NCI-H226 (cell line): ENCODE measurements around the gene SEMA3E.
"Not testable (repeated sequence)": the region's sequence is repeated elsewhere in the genome, so short reads cannot be mapped to it uniquely, and the experiment has no call there.

Experiments
- DNase-seq: peaks from one replicate; pipeline ENCODE4 v3.0.0-alpha.2; 2015

The SEMA3E gene

GRCh38 chr7:83447681-83448080, 201.3 kb downstream of the SEMA3E start:
- no peak for DNase-seq

- DNase-seq: no peak
Measured at GRCh38 chr7:83446102-83446669, 202.8 kb downstream of the SEMA3E start.

- DNase-seq: no peak
Measured at GRCh38 chr7:83442911-83443310, 206.0 kb downstream of the SEMA3E start.

GRCh38 chr7:83439026-83439425, 209.9 kb downstream of the SEMA3E start:
- no peak for DNase-seq

GRCh38 chr7:83430289-83430688, 218.7 kb downstream of the SEMA3E start:
- DNase-seq: not testable (repeated sequence)

- DNase-seq: peak; percentile 2
Measured at GRCh38 chr7:83429493-83429892, 219.4 kb downstream of the SEMA3E start.

- peak; percentile 56 for DNase-seq
Measured at GRCh38 chr7:83427884-83428283, 221.1 kb downstream of the SEMA3E start.

GRCh38 chr7:83426325-83426724, 222.6 kb downstream of the SEMA3E start:
- DNase-seq: no peak

GRCh38 chr7:83419013-83419412, 229.9 kb downstream of the SEMA3E start:
- no peak for DNase-seq

GRCh38 chr7:83415840-83416239, 233.1 kb downstream of the SEMA3E start:
- DNase-seq: peak; percentile 11

- no peak for DNase-seq
Measured at GRCh38 chr7:83414947-83415346, 234.0 kb downstream of the SEMA3E start.

- no peak for DNase-seq
Measured at GRCh38 chr7:83413831-83414230, 235.1 kb downstream of the SEMA3E start.

- DNase-seq: peak; percentile 51
Measured at GRCh38 chr7:83413424-83413823, 235.5 kb downstream of the SEMA3E start.

GRCh38 chr7:83410989-83411591, 237.8 kb downstream of the SEMA3E start:
- peak; percentile 3 for DNase-seq

GRCh38 chr7:83394776-83395175, 254.2 kb downstream of the SEMA3E start:
- no peak for DNase-seq

- no peak for DNase-seq
Measured at GRCh38 chr7:83388436-83388835, 260.5 kb downstream of the SEMA3E start.

- DNase-seq: peak; percentile 13
Measured at GRCh38 chr7:83366629-83367028, 282.3 kb downstream of the SEMA3E start.

GRCh38 chr7:83365746-83366145, 283.2 kb downstream of the SEMA3E start:
- DNase-seq: no peak

- peak; percentile 64 for DNase-seq
Measured at GRCh38 chr7:83362871-83363550, 285.9 kb downstream of the SEMA3E start.

- DNase-seq: no peak
Measured at GRCh38 chr7:83359108-83359507, 289.8 kb downstream of the SEMA3E start.

GRCh38 chr7:83355143-83355542, 293.8 kb downstream of the SEMA3E start:
- DNase-seq: no peak

- peak; percentile 88 for DNase-seq
Measured at GRCh38 chr7:83347945-83348444, 300.9 kb downstream of the SEMA3E start.

- DNase-seq: no peak
Measured at GRCh38 chr7:83339907-83340306, 309.0 kb downstream of the SEMA3E start.

- DNase-seq: no peak
Measured at GRCh38 chr7:83338277-83338950, 310.5 kb downstream of the SEMA3E start.
